ENCODE measurements around the gene RNF187. TPM values are rescaled to one million over a fixed set of nuclear protein-coding genes. Genes with fewer than 3 reads are reported as not detected.

The RNF187 gene
- total RNA-seq, 1 experiment from 2014 or later = 141 TPM

DNA sequence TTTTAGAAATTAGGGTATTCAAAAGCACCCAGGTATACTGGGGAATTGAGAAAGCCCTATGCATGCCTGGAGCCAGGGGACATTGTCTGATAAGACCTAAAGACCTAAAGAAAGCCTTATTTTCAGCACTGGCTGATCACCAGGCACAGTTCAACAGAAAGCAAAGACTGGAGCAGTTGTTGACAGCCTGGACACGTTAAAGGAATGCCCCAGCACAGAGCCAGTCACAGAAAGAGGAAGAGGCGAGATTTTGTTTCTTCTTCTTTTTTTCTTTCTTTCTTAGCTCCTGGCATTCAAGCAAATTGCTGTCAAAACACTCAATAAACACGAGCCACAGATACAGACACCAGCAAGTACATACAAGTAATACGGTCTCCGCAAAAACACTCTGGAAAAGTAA lies 40.4 kb downstream of the RNF187 start:
- ChIA-PET CTCF (no interaction called here), POLR2A (no interaction called here)
- DNase-seq (ENCODE audit: low spot score) (no peak), ATAC-seq (no peak)
- Mint-ChIP-seq H3K27ac (no peak overlapping the region), H3K9me3 (peaks cover 14% of the 10 kb centered on the region), H3K36me3 (no peaks in the 10 kb centered on the region), H3K27me3 (ENCODE audit: low read depth) (peaks cover 100% of the 10 kb centered on the region), H3K4me3 (no peak overlapping the region), H3K4me1 (no peaks in the 10 kb centered on the region)
- TF ChIP-seq CBFB (CRISPR knock-in tag; IDR thresholded peaks at IDR 0.05; ENCODE audit: low read depth) (no peak), ZNF671 (CRISPR knock-in tag; IDR thresholded peaks at IDR 0.05) (no peak), RORB (CRISPR knock-in tag; IDR thresholded peaks at IDR 0.05) (no peak), ARID4B (CRISPR knock-in tag; IDR thresholded peaks at IDR 0.05; ENCODE audit: borderline replicate concordance) (no peak), EMX1 (CRISPR knock-in tag; IDR thresholded peaks at IDR 0.05) (no peak), FOXK1 (CRISPR knock-in tag; IDR thresholded peaks at IDR 0.05) (no peak)

GRCh38 chr1:228528612-228529011 lies 41.4 kb downstream of the RNF187 start:
- H3K9me3 Mint-ChIP-seq = peaks cover 25% of the 10 kb centered on the region
- no peak for TF ChIP-seq ZNF263 (CRISPR knock-in tag; IDR thresholded peaks at IDR 0.05; ENCODE audit: low read depth)
- no peak for TF ChIP-seq HMGA2 (CRISPR knock-in tag; IDR thresholded peaks at IDR 0.05)
- no peak for TF ChIP-seq ATF6 (CRISPR knock-in tag; IDR thresholded peaks at IDR 0.05)
- no peak for TF ChIP-seq NFE2L1 (CRISPR knock-in tag; IDR thresholded peaks at IDR 0.05)
- TF ChIP-seq OVOL2 (CRISPR knock-in tag; IDR thresholded peaks at IDR 0.05; ENCODE audit: borderline replicate concordance) = no peak
- no peak for TF ChIP-seq ZNF317 (CRISPR knock-in tag; IDR thresholded peaks at IDR 0.05; ENCODE audit: borderline replicate concordance, low read depth)
- no peak for TF ChIP-seq CREM (CRISPR knock-in tag; IDR thresholded peaks at IDR 0.05)
- TF ChIP-seq FOXK1 (CRISPR knock-in tag; IDR thresholded peaks at IDR 0.05) = no peak
- TF ChIP-seq JUN (CRISPR knock-in tag; IDR thresholded peaks at IDR 0.05) = no peak
- no peak for TF ChIP-seq ZNF512 (CRISPR knock-in tag; IDR thresholded peaks at IDR 0.05; ENCODE audit: borderline replicate concordance)
- no peak for TF ChIP-seq ZNF138 (CRISPR knock-in tag; conservative IDR thresholded peaks at IDR 0.05)
- no peak for TF ChIP-seq FOXJ3 (CRISPR knock-in tag; IDR thresholded peaks at IDR 0.05; ENCODE audit: borderline replicate concordance)
- TF ChIP-seq, protein P1, sequence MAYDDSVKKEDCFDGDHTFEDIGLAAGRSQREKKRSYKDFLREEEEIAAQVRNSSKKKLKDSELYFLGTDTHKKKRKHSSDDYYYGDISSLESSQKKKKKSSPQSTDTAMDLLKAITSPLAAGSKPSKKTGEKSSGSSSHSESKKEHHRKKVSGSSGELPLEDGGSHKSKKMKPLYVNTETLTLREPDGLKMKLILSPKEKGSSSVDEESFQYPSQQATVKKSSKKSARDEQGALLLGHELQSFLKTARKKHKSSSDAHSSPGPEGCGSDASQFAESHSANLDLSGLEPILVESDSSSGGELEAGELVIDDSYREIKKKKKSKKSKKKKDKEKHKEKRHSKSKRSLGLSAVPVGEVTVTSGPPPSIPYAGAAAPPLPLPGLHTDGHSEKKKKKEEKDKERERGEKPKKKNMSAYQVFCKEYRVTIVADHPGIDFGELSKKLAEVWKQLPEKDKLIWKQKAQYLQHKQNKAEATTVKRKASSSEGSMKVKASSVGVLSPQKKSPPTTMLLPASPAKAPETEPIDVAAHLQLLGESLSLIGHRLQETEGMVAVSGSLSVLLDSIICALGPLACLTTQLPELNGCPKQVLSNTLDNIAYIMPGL (CRISPR knock-in tag; IDR thresholded peaks at IDR 0.05) = no peak
- no peak for TF ChIP-seq RORB (CRISPR knock-in tag; IDR thresholded peaks at IDR 0.05)
- TF ChIP-seq, protein P2, sequence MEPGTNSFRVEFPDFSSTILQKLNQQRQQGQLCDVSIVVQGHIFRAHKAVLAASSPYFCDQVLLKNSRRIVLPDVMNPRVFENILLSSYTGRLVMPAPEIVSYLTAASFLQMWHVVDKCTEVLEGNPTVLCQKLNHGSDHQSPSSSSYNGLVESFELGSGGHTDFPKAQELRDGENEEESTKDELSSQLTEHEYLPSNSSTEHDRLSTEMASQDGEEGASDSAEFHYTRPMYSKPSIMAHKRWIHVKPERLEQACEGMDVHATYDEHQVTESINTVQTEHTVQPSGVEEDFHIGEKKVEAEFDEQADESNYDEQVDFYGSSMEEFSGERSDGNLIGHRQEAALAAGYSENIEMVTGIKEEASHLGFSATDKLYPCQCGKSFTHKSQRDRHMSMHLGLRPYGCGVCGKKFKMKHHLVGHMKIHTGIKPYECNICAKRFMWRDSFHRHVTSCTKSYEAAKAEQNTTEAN (CRISPR knock-in tag; IDR thresholded peaks at IDR 0.05) = no peak
- no peak overlapping the region for H3K4me3 Mint-ChIP-seq
- CTCF ChIA-PET = no interaction called here
- H3K27ac Mint-ChIP-seq = no peak overlapping the region
- H3K4me1 Mint-ChIP-seq = no peaks in the 10 kb centered on the region
- DNase-seq (ENCODE audit: low spot score) = no peak
- peaks cover 100% of the 10 kb centered on the region for H3K27me3 Mint-ChIP-seq (ENCODE audit: low read depth)
- no peak for ATAC-seq
- no peaks in the 10 kb centered on the region for H3K36me3 Mint-ChIP-seq
- POLR2A ChIA-PET = no interaction called here

Measured in WTC11 (cell line).